ENCODE measurements around the gene ENDOG.
"Not testable (repeated sequence)": the region's sequence is repeated elsewhere in the genome, so short reads cannot be mapped to it uniquely, and the experiment has no call there.

ENDOG gene

GRCh38 chr9:128870128-128870940 lies 52.0 kb downstream of the ENDOG start:
- DNase-seq = no peak

- not testable (repeated sequence) for DNase-seq
Measured at GRCh38 chr9:128870941-128871265, 52.6 kb downstream of the ENDOG start.
